Medulla oblongata (tissue), 1 donor: ENCODE measurements around the gene OR6C70.
A peak's percentile ranks its signal among the peaks of the same experiment; 100 is the strongest.
"Not testable (repeated sequence)": the region's sequence is repeated elsewhere in the genome, so short reads cannot be mapped to it uniquely, and the experiment has no call there.

ENCODE experiments used
- DNase-seq: peaks from one replicate; pipeline ENCODE4 v3.0.0-alpha.2; 2015; ENCODE audit errors: extremely low spot score

OR6C70 gene

GRCh38 chr12:55470088-55470829 lies at the start of gene OR6C70:
TSS of gene OR6C70 (minus strand) at chr12:55470138. CDS start at chr12:55470138, 0 bp downstream.
- no peak for DNase-seq

DNA sequence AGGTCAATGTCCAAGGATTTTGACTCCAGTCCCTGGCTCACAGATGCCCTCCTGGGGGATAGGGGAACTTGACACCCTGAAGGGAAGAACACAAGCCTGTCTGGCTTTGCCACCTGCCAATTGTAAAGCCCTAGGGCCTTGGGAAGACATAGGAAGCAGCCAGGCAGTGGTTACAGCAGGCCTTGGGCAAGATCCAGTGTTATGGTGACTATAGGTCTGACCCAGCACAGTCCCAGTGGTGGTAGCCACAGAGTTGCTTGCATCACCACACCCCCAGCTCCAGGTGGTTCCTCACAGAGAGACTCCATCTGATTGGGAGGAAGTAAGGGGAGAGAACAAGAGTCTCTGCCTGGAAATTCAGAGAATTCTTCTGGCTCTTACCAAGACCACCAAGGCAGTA lies 46.5 kb upstream of the OR6C70 start:
- DNase-seq = no peak

- DNase-seq = no peak
Observed at GRCh38 chr12:55515696-55516095, 45.8 kb upstream of the OR6C70 start.

GRCh38 chr12:55501601-55502000 lies 31.7 kb upstream of the OR6C70 start:
- DNase-seq = no peak

DNA sequence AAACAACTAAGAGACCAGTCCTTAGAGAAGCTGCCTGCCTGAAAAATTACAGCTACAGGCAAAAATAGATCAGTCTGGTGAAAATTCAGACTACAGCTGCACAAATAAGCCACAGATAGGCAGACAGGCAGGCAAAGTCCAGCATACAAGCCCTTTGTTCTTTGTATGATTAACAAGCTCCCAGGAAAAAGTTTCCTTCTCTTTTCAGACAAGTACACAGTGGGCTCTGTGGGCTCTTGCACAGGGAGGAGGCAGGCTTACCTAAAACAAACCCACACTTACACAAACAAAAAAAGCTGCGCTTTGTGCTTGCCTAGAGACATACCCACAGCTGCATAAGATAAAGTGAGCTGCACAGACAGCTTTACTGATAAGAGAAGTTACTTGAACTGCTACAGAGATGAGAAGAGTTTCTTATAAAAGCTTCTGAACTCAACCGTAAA lies 29.9 kb upstream of the OR6C70 start:
- peak; percentile 64 for DNase-seq

DNA sequence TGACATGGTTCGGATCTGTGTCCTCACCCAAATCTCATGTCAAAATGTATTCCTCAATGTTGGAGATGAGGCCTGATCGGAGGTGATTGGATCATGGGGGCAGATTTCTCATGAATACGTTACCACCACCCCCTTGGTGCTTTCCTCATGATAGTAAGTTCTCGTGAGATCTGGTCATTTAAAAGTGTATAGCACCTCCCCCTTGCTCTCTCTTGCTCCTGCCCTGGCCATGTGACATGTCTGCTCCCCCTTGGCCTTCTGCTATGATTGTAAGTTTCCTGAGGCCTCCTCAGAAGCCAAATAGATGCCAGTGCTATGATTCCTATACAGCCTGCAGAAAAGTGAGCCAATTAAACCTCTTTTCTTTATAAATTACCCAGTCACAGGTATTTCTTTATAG lies 29.3 kb upstream of the OR6C70 start:
- no peak for DNase-seq

- no peak for DNase-seq
Observed at GRCh38 chr12:55495490-55495889, 25.6 kb upstream of the OR6C70 start.

GRCh38 chr12:55492078-55492477 lies 22.1 kb upstream of the OR6C70 start, which contains the start of gene OR6C68:
TSS of gene OR6C68 (plus strand) at chr12:55492378. CDS start at chr12:55492378, 0 bp downstream.
- no peak for DNase-seq

- not testable (repeated sequence) for DNase-seq
Observed at GRCh38 chr12:55484284-55484683, 14.3 kb upstream of the OR6C70 start.

DNA sequence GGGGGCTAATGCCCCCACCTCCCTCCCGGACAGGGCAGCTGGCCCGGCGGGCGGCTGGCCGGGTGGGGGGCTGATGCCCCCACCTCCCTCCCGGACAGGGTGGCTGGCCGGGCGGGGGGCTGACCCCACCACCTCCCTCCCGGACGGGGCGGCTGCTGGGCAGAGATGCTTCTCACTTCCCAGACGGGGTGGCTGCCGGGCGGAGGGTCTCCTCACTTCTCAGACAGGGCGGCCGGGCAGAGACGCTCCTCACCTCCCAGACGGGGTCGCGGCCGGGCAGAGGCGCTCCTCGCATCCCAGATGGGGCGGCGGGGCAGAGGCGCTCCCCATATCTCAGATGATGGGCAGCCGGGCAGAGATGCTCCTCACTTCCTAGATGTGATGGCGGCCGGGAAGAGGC lies 9.2 kb upstream of the OR6C70 start:
- not testable (repeated sequence) for DNase-seq

DNA sequence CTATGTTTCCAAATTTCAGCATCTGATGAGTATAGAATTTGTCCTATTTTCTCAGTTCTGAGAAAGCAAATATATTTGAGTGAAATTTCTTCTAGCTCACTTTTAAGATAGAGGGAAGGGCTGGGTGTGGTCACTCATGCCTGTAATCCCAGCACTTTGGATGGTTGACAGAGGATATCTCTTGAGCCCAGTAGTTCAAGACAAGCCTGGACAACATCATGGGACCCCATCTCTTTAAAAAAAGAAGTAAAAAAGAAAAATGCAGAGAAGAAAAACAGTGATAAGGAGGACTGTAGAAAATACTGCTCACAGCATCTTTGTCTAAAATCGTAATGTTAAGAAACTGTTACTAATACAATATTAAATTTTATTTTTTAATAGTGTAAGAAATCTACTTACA lies 2.3 kb upstream of the OR6C70 start:
- no peak for DNase-seq

DNA sequence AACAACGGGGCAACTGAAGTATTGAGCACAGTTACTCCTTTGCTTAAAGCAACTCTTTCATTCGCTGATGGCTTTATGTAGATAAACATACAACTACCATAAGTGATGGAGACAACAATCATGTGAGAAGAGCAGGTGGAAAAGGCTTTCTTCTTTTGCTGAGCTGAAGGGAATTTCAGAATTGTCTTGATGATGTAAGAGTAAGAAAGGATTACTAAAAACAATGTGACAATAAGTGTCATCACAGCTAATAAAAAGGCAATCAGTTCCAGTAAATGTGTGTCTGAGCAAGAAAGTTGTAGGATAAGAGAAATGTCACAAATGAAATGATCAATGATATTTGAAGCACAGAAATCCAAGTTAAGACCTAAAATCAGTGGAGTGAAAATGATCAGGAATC lies 647 bp downstream of the OR6C70 start:
- DNase-seq = no peak

DNA sequence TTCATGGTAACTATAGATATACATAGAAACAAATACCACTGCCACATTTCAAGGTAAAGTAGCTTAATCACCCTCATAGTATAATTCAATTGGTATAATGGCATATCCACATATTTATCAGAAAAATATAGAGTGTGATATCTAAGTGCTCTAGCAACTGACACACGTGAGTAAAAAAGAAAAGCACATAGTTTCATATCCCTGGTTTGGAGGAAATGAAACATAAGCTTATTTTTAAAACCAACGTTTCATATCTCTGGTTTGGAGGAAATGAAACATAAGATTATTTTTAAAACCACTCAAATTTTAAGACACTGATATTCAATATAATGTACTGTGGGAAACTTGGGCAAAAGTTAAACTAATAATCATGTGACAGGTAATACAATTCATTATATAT lies 2.1 kb downstream of the OR6C70 start:
- DNase-seq = no peak

DNA sequence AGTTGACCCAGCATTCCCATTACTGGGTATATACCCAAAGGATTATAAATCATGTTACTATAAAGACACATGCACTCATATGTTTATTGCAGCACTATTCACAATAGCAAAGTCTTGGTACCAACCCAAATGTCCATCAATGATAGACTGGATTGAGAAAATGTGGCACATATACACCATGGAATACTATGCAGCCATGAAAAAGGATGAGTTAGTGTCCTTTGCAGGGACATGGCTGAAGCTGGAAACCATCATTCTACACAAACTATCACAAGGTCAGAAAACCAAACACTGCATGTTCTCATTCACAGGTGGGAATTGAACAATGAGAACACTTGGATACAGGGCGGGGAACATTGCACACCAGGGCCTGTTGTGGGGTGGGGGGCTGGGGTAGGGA lies 5.0 kb downstream of the OR6C70 start:
- not testable (repeated sequence) for DNase-seq

DNA sequence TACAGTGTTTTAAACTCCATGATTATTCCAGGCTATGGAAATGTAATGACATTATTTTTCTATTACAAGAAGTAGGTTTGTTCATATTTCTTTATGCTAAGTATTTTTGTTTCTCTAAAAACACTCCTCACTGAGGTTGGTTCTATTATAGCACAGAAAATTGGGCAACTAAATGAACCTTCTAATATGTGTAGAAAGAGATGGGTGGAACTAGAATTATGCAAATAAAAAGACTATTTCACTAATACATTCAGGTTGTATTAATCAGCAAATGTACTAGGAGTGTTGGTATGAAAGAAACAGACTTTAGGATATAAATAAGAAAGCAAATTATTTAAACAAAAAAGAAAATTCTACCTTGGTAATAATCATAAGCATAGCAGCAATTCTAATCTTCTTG lies 21.1 kb downstream of the OR6C70 start:
- no peak for DNase-seq

DNA sequence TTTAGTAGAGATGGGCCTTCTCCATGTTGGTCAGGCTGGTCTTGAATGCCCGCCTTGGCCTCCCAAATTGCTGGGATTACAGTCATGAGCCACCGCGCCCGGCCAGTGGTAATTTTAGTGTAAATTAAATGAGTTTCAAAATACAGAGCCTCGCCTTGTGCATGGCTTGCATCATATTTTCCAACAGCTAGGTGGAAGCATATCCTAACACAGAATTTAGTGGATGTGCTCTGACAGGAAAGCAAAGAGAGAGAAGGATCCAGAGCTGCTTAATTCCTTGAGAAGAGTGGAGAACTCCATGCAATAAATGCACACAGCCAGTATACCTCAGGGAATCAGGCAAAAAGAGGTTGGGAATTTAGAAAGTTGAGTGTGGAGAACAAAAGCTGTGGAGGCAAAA lies 23.6 kb downstream of the OR6C70 start:
- DNase-seq = peak; percentile 54

- DNase-seq = no peak
Observed at GRCh38 chr12:55445357-55445756, 24.6 kb downstream of the OR6C70 start.

GRCh38 chr12:55443776-55444175 lies 26.2 kb downstream of the OR6C70 start, which contains the start of gene OR6C2:
TSS of gene OR6C2 (plus strand) at chr12:55444076. CDS start at chr12:55452214, 8,138 bp downstream.
- no peak for DNase-seq

DNA sequence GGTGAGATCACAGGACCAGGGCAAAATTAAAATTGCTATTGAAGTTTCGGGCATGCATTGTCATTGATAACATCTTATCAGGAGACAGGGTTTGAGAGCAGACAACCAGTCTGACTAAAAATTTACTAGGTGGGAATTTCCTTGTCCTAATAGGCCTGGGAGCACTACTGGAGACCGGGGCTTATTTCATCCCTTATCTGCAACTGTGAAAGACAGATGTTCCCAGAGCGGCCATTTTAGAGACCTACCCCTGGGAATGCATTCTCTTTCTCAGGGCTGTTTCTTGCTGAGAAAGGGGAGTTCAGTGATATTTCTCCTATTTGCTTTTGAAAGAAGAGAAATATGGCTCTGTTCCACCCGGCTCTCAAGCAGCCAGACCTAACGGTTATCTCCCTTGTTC lies 28.7 kb downstream of the OR6C70 start:
- DNase-seq = not testable (repeated sequence)

DNA sequence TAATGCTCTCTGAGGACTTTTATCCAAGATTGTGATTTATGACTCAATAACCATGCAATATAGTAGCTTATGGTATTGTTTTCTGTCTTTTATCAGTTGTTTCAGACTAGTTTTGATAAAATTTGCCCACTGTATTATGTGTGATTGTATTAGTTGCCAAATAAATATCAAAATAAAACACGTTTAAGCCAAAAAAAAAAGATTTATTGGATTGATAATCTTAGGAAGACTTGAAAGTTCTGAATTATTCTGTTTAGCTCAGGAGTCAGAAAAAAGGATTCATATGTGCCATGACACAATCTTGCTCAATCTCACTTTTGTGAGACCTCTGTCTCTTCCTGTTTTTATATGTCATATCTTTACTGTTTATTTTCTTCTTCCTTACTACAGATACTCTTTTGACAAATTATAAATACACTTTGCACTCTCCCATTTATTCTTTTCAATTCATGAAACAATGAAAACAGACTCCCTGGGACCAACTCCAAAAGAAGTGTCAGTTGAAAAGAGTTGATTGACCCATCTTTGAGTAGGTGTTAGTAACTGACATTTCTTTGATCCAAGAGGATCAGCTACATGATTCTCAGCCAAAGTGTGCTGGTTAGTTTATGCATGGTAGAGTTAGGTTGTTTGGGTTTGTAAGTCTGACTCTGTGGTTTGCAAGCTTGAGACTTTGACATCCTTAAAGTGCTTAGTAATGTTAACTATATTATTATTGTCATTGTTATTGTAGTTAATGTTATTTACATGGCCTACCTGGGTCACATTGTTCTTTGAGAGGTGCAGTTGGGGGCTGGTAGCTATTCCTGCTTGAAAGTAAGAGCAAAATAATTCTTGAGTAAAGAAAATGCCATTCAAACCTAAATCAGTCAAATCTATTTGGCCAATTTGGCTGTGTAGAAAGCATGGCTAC lies 41.4 kb downstream of the OR6C70 start:
- DNase-seq = no peak

DNA sequence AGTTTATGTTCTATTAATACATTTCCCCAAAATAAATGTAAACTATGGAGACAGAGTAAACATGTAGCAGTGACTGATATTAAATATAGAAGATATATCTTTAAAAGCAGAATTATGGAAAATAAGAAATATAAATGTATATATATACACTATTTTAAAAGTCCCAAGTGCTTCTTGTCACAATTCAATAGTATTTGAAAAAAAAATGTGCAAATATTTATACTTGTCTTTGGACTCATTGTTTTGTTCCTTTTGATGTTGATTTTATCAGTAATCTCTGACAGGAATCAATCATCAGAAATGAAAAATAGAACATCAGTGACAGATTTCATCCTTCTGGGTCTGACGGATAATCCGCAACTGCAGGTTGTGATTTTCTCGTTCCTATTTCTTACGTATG lies 44.0 kb downstream of the OR6C70 start, which contains the start of gene OR6C76:
Gene OR6C76, plus strand, starts transcription at position 301 of the 400 bp plus-strand sequence. Its CDS starts 0 bp downstream, at position 301.
- no peak for DNase-seq

DNA sequence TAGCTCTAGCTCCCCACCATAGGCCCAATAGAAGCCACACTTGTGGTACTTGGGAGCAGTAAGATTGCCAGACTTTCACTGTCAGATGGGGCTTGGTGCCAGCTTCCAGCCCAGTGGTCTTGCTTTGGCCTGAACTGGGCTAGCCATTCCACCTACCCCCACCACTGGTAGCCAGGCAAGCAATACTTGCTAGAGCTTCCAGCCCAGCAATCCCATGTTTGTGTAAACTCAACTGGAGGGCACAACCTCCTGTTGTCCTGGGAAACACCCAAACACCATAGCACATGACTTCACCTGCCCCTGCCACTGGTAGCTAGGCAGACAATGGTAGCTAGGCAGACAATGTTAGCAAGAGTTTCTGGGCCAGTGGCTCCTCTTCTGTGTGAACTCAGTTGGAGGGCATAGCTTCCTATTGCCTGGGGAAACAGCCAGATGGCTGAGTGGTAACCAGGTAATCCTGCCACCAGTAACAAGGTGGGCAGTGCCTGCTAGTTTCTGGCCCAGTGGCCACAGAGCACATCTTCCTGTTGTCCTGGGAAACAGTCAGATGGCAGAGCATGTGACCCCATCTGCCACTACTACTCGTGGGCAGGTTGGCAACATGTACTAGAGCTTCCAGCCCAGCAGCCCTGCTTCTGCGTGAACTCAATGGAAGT lies 49.5 kb downstream of the OR6C70 start:
- no peak for DNase-seq
